GM18502 (cell line): Measurements from ENCODE around the gene GNB1.
"Not testable (repeated sequence)": the region's sequence is repeated elsewhere in the genome, so short reads cannot be mapped to it uniquely, and the experiment has no call there.

Experiments used
- ATAC-seq: cut with Tn5 transposase; IDR thresholded peaks from one replicate; pipeline ENCODE4 v1.9.1; 2021; ENCODE audit warnings: mild to moderate bottlenecking; ENCODE audit not compliant: unreplicated experiment, poor library complexity

The GNB1 gene

DNA sequence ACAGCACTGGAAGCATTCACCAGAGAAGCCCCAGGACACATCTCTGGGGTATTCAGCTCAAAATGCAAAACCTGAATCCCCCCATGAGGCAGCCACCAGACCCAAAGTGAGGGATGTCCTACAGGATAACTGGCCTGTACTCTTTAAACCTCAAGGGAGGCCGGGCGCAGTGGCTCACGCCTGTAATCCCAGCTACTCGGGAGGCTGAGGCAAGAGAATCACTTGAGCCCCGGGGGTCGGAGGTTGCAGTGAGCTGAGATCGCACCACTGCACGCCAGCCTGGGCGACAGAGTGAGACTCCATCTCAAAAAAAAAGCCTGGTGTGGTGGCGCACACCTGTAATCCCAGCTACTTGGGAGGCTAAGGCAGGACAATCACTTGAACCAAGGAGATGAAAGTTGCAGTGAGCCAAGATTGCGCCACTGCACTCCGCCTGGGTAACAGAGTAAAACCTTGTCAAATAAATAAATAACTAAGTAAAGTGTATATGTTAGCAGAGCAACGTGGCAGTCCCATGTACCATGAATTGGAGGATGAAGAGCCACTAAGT is 29.1 kb downstream of the GNB1 start:
- ATAC-seq = not testable (repeated sequence)

DNA sequence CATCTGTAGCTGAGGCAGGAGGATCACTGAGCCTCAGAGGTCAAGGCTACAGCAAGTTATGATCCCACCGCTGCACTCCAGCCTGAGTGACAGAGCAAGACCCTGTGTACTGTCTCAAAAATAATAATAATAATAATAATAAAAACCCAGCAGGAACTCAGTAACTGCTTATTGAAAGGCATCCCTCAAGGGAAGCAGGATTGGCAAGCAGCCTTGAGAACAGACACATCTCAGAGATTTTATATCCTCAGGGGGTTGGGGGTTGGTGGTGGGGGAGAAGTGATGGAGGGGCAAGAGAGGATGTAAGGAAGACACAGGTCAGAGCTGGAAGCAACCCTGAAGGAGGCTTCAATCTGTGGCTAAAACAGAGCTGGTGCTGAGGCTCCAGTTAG is 29.6 kb downstream of the GNB1 start:
- ATAC-seq = no peak

DNA sequence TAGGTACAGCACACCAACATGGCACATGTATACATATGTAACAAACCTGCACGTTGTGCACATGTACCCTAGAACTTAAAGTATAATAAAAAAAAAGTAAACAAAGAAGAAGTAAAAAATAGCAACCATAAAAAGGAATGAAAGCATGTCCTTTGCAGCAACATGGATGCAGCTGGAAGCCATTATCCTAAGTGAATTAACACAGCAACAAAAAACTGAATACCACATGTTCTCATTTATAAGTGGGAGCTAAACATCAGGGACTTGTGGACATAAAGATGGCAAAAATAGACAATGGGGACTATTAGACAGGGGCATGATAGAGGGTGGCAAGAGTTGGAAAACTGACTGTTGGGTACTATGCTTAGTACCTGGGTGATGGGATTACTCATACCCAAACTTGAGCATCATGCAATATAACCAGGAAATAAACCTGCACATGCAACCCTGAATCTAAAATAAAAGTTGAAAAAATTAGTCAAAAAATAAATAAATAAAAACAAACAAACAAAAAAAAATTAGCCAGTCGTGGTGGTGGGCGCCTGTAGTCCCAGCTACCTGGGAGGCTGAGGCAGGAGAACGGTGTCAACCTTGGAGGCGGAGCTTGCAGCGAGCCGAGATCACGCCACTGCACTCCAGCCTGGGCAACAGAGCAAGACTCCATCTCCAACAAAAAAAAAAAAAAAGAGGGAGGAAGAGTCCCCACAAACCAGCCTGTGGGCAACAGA is 30.8 kb downstream of the GNB1 start:
- ATAC-seq = not testable (repeated sequence)

DNA sequence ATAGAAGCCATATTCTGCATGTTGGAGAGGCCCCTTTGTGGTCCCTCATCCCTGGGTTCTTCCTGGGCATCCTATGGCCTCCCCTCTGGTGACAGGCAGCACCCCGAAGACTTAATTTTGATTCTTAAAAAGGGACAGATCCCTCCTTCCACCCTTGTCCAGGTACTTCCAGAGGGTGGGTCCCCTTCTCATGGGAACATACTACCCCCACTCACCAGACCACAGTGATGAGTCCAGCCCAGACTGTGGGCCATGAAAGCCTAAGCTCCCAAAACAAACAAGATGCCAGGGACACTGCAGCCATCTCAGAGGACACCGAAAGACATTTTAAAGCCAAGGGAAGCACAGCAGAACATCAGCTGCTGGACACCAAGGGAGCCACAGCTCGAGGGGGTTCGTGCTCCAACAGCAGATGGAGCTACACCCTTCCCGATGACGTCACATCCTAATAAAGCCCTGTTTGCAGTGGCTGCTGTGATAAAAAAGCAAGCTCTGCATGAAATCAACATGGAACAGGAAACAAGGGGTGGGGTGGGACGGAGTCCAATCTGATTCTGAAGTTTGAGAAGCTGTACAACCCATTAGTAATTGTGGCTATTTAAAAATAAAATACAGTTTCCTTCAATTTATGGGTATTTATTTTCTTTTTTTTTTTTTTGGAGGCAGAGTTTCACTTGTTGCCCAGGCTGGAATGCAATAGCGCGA is 32.4 kb downstream of the GNB1 start:
- ATAC-seq = no peak

DNA sequence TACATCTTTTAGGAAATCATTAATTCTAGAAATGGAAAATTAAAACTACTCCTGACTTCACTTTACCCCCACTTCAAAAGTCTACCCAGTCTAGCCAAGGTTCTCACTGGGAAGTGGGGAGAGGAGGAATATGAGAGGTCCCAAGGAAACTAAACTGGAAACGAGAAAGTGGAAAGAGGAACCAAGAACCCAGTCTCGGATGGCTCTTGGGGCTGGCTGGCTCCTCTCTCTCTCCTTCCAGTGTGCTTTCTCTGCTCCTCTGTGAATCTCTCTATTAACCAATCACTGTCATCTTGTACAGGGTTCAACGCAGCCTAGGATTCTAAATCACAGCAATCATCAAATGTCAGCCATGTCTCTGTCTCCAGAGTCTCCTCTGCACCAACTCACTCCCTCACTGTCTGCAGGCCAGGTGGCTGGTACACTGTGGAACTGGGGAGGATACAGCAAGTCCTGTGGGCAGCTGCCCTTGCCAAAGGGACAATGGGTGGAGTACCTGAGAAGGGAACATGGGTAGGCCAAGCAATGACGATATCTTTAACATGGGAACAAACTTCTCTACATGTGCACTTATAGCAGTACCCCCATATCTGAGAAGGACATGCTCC is 33.7 kb downstream of the GNB1 start:
- ATAC-seq = no peak

DNA sequence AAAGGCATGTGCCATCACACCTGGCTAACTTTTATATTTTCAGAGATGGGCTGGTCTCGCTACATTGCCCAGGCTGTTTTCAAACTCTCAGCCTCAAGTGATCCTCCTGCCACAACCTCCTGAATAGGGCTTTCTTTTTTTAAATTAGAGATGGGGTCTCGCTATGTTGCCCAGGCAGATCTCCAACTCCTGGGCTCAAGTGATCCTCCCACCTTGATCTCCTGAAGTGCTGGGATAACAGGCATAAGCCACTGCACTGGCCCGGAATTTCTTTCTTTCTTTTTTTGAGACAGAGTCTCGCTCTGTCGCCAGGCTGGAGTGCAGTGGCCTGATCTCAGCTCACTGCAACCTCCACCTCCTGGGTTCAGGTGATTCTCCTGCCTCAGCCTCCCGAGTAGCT is 34.7 kb downstream of the GNB1 start:
- ATAC-seq = not testable (repeated sequence)

DNA sequence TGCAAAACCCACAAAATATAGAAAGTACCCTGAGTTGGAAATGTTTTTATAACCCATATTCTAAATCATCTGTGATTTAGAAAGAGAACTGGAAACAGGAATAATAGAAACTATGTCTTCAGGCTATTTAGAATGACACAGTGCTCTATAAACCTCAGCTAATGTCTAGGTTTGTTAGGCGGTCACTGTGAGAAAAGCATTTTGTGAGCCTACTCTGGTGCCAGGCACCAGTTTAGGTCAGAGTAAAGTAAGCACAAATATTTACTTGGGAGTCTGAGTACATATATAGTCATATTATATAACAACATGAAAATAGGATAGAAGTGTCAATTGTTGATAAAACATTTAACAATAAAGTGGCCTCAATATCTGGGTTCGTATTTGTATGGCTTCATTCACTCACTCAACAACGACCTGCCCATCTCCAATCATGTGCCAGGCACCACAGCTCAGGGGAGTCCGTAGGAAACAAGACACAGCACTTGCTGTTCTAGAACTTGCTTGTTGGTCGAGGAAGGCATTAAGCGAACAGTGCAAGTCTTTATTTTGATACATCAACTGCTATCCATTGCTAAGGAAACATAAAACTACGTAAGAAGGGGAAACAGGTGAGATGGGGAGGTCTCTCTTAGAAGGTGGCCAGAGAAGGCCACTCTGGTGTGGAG is 37.2 kb downstream of the GNB1 start:
- no peak for ATAC-seq

DNA sequence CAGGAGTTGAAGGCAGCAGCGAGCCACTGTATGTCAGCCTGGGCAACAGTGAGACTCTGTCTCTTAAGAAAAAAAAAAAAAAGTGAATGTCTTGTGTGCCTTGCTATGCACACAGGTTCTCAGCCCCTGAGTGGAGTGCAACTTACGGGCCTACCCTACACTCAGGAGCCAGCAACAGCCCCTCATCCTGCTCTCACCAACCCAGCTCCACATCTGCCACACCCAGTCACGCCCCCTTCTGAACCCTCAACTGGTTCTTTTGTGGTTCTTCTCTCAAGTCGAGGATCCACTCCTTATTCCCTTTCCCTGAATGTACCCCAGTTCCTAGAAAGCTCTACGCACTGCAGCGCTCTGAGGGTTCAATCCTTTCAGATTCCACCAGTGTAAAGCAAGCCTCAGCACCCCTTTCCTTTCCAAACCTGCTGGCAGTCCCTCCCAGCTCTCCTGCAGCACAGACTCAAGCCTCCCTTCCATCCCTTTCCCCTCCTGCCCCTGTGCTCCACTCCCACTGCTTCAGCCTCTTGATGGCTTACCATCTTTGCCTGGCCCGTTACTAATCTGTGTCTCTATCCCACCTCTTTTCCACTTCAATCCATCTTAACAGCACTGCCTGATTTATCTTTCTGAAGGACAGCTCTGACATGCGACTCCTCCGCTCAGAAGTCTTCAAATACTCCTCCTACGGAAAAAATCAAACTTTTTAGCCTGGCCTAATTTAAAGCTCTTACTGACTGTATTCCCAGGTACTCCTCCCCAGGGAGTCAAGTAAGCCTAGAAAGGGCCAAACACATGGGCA is 38.1 kb downstream of the GNB1 start:
- no peak for ATAC-seq

DNA sequence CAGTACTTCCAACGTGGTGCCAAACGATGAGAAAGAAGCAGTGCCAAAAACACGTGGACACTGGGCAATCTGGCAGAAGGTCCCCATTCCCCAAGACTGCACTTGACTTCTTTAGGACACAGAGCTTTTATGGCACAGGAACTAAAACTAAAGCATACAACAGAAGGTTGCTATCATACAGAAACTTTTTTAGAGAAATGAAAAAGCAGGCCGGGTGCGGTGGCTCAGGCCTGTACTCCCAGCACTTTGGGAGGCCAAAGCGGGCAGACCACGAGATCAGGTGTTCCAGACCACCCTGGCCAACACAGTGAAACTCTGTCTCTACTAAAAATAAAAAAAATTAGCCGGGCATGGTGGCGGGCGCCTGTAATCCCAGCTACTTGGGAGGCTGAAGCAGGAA is 43.0 kb downstream of the GNB1 start:
- ATAC-seq = no peak

DNA sequence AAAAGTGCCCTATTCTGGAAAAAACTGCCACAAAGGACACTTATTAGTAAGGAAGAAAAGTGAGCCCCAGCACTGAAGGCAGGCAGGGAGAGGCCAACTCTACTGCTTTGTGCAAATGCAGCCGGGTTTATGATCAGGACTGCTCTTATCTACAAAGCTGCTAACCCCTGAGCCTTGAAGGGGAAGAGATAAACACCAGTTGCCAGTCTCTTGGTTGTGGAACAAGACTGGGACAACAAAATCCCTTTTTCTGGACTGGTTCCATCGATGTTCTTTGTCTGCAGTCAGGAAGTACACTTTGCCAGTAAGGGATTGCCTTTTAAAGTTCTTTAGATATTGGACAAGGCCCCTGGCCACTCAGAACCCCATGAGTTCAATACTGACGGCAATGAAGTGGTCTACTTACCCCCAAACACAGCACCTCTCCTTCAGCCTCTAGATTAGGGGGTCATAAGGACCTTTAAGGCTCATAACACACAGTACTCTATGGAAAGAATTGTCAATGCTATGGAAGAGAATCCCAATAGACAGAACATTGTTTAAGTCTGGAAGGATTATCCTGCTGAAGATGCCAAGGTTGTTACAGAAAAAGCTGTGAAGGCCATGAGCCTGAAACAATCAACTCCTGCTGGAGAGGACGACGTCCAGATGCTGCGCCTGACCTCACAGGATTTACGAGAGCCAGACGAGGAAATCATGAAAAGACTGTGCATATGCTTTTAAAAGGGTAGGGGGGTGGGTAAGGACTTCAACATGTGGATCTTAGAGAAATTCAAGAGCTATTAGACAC is 43.6 kb downstream of the GNB1 start:
- no peak for ATAC-seq

DNA sequence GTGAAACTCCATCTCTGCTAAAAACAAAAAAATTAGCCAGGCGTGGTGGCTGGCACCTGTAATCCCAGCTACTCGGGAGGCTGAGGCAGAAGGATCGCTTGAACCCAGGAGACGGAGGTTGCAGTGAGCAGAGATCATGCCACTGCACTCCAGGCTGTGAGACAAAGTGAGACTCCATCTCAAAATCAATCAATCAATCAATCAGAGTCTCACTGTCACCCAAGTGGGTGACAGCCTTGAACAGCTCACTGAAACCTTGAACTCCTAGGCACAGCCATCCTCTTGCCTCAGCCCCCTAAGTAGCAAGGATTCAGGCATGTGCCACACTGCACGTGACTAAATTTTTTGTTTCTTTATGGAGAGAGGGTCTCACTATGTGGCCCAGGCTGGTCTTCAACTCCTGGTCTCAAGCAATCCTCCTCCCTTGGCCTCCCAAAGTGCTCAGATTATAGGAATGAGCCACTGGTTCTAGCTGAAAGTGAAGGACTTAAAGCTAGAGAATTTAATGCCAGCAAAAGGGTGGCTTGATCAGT is 44.4 kb downstream of the GNB1 start:
- ATAC-seq = no peak

DNA sequence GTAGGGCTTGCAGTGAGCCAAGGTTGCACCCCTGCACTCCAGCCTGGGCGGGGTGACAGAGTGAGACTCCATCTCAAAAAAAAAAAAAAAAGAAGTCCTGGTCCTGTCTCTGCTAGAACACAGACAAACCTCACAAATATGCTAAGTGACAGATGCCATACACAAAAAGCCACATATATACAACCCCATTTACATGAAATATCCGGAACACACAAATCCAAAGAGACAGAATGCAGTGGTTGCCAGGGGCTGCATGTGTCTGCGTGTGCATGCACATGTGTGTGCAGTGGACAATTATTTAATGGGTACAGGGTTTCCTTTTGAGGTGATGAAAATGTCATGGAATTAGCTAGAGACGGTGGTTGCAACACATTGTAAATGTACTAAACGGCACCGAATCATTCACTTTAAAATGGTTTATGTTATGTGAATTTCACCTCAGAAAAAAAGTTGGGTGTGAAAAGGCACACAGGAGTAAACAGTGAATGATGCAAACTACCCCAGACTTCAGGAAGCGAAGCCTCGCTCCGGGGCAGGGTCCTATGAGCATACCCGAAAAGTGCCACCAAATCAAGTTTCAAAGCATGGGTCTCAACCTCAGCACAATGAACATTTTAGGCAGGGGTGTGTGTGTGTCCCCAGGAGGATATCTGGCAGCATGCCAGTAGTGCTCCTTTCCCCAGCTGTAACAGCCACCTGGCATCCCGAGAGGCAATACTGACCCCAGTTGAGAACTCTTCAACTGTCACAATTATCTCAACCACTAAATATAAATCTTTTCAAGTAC is 48.3 kb downstream of the GNB1 start:
- ATAC-seq = no peak

DNA sequence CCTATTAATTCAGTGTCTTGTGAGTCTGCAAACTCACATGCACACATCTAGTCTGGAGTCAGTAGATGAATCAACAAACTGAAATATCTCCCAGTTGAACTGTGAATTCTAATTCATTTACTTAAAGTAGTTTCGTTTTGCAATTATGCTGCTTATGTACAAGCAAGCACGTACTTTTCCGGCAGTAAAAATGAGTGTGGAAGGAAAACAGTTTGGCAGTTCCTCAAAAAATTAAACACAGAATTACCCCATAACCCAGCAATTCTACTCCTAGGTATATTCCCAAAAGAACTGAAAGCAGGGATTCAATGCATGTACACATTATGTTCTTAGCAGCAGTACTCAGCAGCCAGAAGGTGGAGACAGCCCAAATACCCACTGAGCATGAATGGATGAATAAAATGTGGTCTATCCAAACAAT is 49.3 kb downstream of the GNB1 start:
- no peak for ATAC-seq

DNA sequence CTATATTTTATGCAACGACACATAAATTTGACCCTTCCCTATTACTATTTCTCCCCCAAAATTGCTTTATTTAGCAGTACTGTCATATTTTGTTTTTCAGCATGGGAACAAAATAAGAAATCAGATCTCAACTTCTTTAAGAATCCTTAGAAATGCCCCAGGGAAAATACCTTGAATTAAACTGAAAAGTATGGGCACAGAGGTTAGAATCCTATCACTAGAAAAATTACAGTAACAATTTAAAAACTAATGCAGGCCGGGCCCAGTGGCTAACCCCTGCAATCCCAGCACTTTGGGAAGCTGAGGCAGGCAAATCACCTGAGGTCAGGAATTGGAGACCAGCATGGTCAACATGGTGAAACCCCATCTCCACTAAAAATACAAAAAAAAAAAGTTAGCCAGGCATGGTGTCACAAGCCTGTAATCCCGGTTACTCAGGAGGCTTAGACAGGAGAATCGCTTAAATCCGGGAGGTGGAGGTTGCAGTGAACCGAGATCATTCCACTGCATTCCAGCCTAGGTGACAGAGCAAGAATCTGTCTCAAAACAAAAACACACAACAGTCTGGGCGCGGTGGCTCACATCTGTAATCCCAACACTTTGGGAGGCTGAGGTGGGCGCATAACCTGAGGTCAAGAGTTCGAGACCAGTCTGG is 51.4 kb downstream of the GNB1 start:
- ATAC-seq = no peak

DNA sequence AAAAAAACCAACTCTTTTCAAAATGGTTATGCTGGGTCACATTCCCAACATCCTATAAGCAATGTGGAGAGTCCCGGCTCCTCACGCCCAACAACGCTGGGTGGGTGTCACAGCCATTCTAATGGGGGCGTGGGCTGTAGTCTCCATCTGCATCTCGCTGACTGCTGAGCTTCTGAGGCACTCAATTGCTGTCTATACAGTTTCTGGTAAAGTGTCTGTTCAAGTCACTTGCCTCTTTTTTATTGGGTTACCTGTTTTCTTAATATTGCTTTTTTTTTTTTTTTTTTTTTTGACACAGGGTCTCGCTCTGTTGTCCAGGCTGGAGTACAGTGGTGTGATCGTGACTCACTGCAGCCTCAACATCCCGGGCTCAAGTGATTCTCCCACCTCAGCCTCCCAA is 54.8 kb downstream of the GNB1 start:
- ATAC-seq = no peak

DNA sequence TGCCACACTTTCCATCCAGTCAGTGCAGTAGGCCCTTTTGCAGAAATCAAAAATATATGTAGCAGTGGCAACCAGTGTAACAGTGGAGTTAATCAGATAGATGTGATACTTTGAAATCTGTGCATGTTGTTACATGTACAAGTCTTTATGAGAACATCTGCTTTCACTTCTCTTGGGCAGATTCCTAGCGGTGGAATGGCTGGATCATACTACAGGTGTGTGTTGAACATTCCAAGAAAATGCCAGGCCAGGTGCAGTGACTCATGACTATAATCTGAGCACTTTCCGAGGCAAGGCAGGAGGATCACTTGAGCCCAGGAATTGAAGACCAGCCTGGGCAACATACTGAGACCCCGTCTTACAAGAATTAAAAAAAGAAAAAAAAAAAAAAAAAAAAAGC is 55.3 kb downstream of the GNB1 start:
- no peak for ATAC-seq

DNA sequence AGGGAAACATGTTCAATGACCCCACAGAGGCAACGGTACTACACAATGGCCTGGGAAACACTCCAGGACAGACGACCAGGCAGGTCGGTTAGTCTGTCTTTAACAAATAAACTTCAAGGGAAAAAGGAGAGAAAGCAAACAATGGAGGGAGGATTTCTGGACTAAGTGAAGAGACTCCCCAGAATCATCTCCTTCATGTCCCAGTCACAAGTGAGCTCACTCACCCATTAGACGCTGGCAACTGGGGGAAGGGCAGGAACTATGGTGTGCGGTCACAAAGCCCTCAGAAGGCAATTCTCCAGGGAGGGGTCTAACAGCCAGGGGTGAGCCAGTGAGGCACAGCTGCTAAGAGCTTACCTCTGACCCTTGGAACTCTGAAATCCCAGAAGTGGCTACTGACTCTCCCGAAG is 57.0 kb downstream of the GNB1 start:
- ATAC-seq = peak; percentile 58

DNA sequence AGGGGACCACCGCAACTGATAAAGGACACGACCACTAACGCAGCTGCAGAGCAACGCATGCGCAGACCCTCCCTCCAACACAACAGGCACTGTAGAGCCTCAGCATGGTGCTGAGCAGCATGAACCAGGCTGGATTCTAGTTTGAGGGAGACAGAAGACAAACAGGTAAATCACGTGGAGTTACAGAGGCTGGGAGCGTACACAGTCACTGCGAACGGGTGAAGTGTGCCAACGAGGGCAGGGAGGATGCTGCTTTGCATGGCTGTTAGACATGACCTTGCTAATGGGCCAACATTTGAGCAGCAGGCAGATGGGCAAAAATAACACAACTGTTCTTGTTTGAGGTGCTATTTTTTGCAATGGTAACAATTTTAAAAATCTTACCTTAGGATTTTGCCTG is 57.4 kb downstream of the GNB1 start:
- no peak for ATAC-seq
